22Rv1 (cell line): ENCODE results near the gene EID3.

ENCODE experiments used
- CTCF ChIP-seq: fragments of 450-650 bp; IDR thresholded peaks from 2 replicates; pipeline ENCODE4 v1.5.1; 2017; ENCODE audit warnings: mild to moderate bottlenecking
- ZFX ChIP-seq: fragments of 450-650 bp; IDR thresholded peaks from 2 replicates; pipeline ENCODE4 v1.6.1; 2017; ENCODE audit warnings: antibody characterized with exemption, borderline replicate concordance

DNA sequence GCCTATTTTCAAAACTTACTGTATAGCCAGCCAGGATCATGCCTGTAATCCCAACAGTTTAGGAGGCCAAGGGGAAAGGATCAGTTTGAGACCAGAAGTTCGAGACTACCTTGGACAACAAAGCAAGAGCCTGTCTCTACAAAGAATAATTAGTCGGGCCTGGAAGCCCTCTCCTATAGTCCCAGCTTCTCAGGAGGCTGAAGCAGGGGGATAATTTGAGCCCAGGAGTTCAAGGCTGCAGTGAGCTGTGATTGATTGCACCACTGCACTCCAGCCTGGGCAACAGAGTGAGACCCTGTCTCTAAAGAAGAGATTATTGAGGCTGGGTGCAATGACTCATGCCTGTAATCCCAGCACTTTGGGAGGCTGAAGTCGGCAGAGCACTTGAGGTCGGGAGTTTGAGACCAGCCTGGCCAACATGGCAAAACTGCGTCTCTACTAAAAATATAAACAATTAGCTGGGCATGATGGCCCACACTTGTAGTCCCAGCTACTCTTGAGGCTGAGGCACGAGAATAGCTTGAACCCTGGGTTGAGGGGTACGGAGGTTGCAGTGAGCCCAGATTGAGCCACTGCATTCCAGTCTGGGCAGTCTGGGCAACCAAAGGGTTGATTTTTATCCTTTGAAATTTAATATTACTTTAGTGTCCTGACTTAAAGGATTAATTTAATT, 14.1 kb downstream of the EID3 start:
- TF ChIP-seq CTCF: no peak
- TF ChIP-seq ZFX: no peak
